ENCODE measurements around the gene CUEDC1.

Gene CUEDC1

GRCh38 chr17:57842280-57842679 is 112.9 kb downstream of the CUEDC1 start:
- Histone ChIP-seq H3K4me3 (no peak overlapping the region), H3K36me3 (ENCODE audit: insufficient read depth, low read length) (peaks cover 54% of the 10 kb centered on the region), H3K9me3 (ENCODE audit: low read depth, low read length) (no peaks in the 10 kb centered on the region), H3K27ac (no peak overlapping the region), H3K9ac (ENCODE audit: insufficient read length) (no peak overlapping the region)
- TF ChIP-seq FOXP2 (optimal IDR thresholded peaks at IDR 0.05; ENCODE audit: control extremely low read depth, extremely low read length, insufficient read depth) (no peak), EZH2 (IDR thresholded peaks at IDR 0.05) (no peak), POLR2AphosphoS5 (IDR thresholded peaks at IDR 0.05; ENCODE audit: borderline replicate concordance, low read depth, low read length) (no peak)
- no peak for DNase-seq (ENCODE audit: low read depth, low spot score)

DNA sequence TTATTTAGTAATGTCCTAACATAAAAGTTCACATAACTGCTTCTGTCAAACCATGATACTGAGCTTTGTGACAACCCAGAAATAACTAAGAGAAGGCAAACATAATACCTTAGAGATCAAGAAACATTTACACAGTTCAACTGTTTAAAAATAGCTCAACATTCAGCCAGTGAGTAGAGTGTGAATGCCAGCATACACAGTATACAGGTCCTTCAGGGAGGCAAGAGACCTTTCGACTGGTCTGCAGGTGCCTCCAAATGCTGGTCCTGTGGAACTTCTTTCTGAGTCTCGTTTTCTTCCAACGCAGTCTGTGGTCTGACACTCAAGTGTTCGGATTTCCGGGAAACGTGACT is 115.7 kb downstream of the CUEDC1 start:
- no peak for DNase-seq (ENCODE audit: low read depth, low spot score)
- H3K9ac ChIP-seq (ENCODE audit: insufficient read length), result no peak overlapping the region
- H3K27ac ChIP-seq, result no peak overlapping the region
- H3K9me3 ChIP-seq (ENCODE audit: low read depth, low read length), result no peaks in the 10 kb centered on the region
- TF ChIP-seq EZH2 (IDR thresholded peaks at IDR 0.05) (no peak), FOXP2 (optimal IDR thresholded peaks at IDR 0.05; ENCODE audit: control extremely low read depth, extremely low read length, insufficient read depth) (no peak), POLR2AphosphoS5 (IDR thresholded peaks at IDR 0.05; ENCODE audit: borderline replicate concordance, low read depth, low read length) (no peak)
- no peak overlapping the region for H3K4me3 ChIP-seq
- peaks cover 47% of the 10 kb centered on the region for H3K36me3 ChIP-seq (ENCODE audit: insufficient read depth, low read length)

- Histone ChIP-seq H3K9ac (ENCODE audit: insufficient read length) (no peak overlapping the region), H3K9me3 (ENCODE audit: low read depth, low read length) (no peaks in the 10 kb centered on the region), H3K4me3 (no peak overlapping the region), H3K36me3 (ENCODE audit: insufficient read depth, low read length) (peaks cover 47% of the 10 kb centered on the region), H3K27ac (no peak overlapping the region)
- DNase-seq (ENCODE audit: low read depth, low spot score), result no peak
- TF ChIP-seq POLR2AphosphoS5 (IDR thresholded peaks at IDR 0.05; ENCODE audit: borderline replicate concordance, low read depth, low read length) (no peak), EZH2 (IDR thresholded peaks at IDR 0.05) (no peak), FOXP2 (optimal IDR thresholded peaks at IDR 0.05; ENCODE audit: control extremely low read depth, extremely low read length, insufficient read depth) (no peak)
Observed at GRCh38 chr17:57838857-57839570, 116.2 kb downstream of the CUEDC1 start.

DNA sequence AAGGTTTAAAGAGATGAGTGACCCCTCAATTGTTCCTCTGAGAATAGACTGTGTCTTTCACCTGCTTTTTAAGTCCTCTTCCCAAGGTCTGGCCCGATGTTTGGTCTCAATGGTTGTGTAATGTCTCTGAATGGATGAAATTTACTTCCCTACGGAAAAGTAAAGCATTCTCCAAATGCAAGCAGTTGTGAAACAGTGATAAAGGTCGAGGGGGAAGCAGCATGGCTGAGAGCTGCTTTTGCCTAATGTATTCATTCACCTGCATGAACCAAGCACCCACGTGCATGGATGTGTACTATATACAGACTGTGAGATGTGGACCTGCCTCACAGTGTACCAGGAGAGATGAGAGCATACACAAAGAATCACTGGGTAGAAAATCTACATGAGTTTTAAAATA is 116.8 kb downstream of the CUEDC1 start:
- no peak for TF ChIP-seq FOXP2 (optimal IDR thresholded peaks at IDR 0.05; ENCODE audit: control extremely low read depth, extremely low read length, insufficient read depth)
- TF ChIP-seq POLR2AphosphoS5 (IDR thresholded peaks at IDR 0.05; ENCODE audit: borderline replicate concordance, low read depth, low read length), result no peak
- no peak for TF ChIP-seq EZH2 (IDR thresholded peaks at IDR 0.05)
- Histone ChIP-seq H3K9me3 (ENCODE audit: low read depth, low read length) (no peaks in the 10 kb centered on the region), H3K4me3 (no peak overlapping the region), H3K9ac (ENCODE audit: insufficient read length) (no peak overlapping the region), H3K27ac (no peak overlapping the region), H3K36me3 (ENCODE audit: insufficient read depth, low read length) (peaks cover 45% of the 10 kb centered on the region)
- DNase-seq (ENCODE audit: low read depth, low spot score), result no peak

DNA sequence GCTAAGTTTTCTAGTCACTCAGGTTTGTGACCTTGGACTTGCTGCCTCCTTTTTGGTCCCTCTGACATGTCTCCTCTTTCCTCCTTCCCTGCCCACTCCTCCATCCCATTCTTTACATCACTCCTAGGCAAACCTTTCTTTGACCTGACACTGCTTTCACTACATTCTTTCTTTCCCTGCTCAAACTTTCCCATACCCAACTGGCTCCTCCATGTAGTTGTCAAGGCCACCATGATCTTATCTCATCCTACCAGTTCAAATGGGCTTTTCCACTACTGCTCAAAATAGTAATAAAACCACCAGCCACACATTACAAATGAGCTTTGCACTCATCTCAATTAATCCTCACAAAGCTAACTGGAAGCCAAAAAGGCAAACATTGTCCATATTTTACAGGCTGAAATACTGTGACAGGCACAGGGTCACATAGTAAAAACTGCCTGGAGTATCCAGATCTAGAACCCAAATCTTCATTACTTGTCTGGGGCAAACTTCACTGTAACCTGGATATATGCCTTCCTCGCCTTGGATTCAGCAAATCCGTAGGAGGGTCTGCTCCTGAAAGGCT is 119.8 kb downstream of the CUEDC1 start:
- Histone ChIP-seq H3K4me3 (no peak overlapping the region), H3K36me3 (ENCODE audit: insufficient read depth, low read length) (peaks cover 24% of the 10 kb centered on the region), H3K9ac (ENCODE audit: insufficient read length) (no peak overlapping the region), H3K27ac (no peak overlapping the region), H3K9me3 (ENCODE audit: low read depth, low read length) (no peaks in the 10 kb centered on the region)
- TF ChIP-seq FOXP2 (optimal IDR thresholded peaks at IDR 0.05; ENCODE audit: control extremely low read depth, extremely low read length, insufficient read depth) (no peak), EZH2 (IDR thresholded peaks at IDR 0.05) (no peak), POLR2AphosphoS5 (IDR thresholded peaks at IDR 0.05; ENCODE audit: borderline replicate concordance, low read depth, low read length) (no peak)
- DNase-seq (ENCODE audit: low read depth, low spot score), result no peak

- Histone ChIP-seq H3K36me3 (ENCODE audit: insufficient read depth, low read length) (peaks cover 13% of the 10 kb centered on the region), H3K4me3 (no peak overlapping the region), H3K27ac (no peak overlapping the region), H3K9me3 (ENCODE audit: low read depth, low read length) (no peaks in the 10 kb centered on the region), H3K9ac (ENCODE audit: insufficient read length) (no peak overlapping the region)
- TF ChIP-seq EZH2 (IDR thresholded peaks at IDR 0.05) (no peak), POLR2AphosphoS5 (IDR thresholded peaks at IDR 0.05; ENCODE audit: borderline replicate concordance, low read depth, low read length) (no peak), FOXP2 (optimal IDR thresholded peaks at IDR 0.05; ENCODE audit: control extremely low read depth, extremely low read length, insufficient read depth) (no peak)
- DNase-seq (ENCODE audit: low read depth, low spot score), result no peak
Observed at GRCh38 chr17:57834146-57834741, 121.0 kb downstream of the CUEDC1 start.

DNA sequence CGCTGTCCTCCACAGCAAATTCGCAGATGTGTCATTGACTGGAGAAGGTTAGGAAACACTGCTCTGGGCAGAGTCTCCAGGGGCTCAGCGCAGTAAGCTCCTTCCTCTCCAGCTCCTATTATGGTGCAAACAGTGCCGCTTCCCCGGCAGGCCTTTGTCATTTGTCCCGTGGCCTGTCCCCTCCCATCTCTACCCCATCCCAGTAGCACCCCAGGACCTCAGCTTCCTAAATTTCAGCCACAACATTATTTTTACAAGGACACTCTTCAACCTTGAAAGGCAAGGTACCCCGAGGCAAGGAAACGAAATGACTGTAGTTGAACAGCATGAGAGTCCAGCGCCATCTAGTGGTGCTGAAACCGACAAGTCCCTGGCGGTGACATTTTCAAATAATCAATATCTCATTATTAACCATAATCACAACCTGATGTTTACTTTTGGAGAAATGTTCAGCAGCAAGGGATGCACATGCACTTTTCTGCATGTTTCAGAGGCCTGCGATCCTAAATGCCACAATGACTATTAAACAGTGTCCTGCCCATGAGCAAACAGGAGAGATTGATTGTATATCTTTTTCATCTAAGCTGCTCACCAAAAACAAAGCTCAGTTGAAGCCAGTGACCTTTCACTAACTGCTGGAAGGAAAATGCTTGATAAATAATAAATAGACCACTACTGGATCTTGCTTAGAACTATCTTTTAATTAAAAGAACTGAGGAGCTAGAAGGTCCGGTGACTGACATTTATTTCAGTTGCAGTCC is 121.9 kb downstream of the CUEDC1 start:
- Histone ChIP-seq H3K9me3 (ENCODE audit: low read depth, low read length) (no peaks in the 10 kb centered on the region), H3K9ac (ENCODE audit: insufficient read length) (no peak overlapping the region), H3K27ac (no peak overlapping the region), H3K4me3 (peak overlapping the region; percentile 60), H3K36me3 (ENCODE audit: insufficient read depth, low read length) (peaks cover 4% of the 10 kb centered on the region)
- DNase-seq (ENCODE audit: low read depth, low spot score), result no peak
- TF ChIP-seq EZH2 (IDR thresholded peaks at IDR 0.05) (no peak), FOXP2 (optimal IDR thresholded peaks at IDR 0.05; ENCODE audit: control extremely low read depth, extremely low read length, insufficient read depth) (no peak), POLR2AphosphoS5 (IDR thresholded peaks at IDR 0.05; ENCODE audit: borderline replicate concordance, low read depth, low read length) (no peak)
